DMS79 (cell line): Measurements from ENCODE around the gene RNF40.
A peak's percentile ranks its signal among the peaks of the same experiment; 100 is the strongest.

Experiments used
- DNase-seq: peaks from one replicate; lab custom pipeline; 2025; lab: John Stamatoyannopoulos, UW

RNF40 gene

GRCh38 chr16:30740364-30741251 is 21.5 kb upstream of the RNF40 start:
- DNase-seq, result peak; percentile 92

DNA sequence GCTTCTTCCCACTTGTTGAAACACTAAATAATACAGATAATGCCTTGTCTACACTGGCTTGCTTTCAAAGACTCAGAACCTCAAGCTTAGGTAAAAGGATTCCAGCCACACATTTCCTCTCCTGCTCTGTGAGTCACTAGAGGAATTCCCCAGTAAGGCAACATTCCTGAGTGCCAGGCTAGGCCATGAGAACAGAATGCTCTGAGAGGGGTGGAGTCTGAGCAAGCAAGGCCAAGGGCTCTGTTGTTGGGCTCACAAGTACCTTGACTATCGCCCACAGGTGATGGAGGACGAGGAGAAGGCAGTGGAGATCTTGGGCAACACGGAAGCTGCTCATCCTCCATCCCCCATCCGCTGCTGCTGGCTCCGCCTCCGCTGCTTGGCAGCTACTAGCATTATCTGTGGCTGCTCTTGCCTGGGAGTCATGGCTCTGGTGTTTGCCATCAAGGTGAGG is 20.6 kb upstream of the RNF40 start:
- DNase-seq, result no peak

GRCh38 chr16:30743716-30744115 is 18.4 kb upstream of the RNF40 start:
- no peak for DNase-seq

DNA sequence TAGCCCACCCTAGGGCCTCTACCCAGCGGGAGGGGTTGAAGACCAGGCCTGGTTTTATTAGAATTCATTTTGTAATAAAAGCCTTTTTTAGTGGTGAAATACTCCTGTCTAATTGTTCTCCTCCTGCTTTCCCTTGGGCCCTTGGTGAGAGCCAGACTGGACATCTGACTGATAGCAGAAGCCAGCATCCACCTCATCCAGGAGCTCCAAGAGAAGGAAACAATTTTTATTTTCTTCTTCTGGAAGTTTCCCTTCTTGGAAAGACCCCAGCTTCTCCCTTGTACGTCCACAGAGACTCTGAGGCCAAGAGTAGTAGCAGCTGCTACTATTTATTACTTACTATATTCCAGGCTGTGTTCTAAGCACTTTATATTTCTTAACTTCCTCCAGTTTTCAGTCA is 17.9 kb upstream of the RNF40 start:
- no peak for DNase-seq

DNA sequence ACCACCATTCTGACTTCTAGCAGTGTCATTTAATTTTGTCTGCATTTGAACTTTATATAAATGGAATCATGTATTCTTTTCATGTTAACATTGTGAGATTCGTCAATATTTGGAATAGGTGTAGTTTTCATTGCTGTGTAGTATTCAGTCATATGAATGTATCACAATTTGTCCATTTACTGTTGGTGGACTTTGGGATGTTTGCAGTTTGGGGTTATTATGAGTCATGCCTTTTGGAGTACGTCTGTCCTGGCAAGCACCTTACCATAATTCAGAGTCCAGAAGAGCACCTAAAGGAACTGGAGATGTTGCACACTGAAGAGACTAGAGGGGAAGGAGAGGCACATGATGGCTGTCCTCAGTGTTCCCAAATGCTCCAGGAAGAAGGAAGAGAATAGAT is 17.0 kb upstream of the RNF40 start:
- no peak for DNase-seq

GRCh38 chr16:30746638-30747175 is 15.4 kb upstream of the RNF40 start:
- DNase-seq, result no peak

GRCh38 chr16:30747331-30747730 is 14.8 kb upstream of the RNF40 start:
- no peak for DNase-seq

DNA sequence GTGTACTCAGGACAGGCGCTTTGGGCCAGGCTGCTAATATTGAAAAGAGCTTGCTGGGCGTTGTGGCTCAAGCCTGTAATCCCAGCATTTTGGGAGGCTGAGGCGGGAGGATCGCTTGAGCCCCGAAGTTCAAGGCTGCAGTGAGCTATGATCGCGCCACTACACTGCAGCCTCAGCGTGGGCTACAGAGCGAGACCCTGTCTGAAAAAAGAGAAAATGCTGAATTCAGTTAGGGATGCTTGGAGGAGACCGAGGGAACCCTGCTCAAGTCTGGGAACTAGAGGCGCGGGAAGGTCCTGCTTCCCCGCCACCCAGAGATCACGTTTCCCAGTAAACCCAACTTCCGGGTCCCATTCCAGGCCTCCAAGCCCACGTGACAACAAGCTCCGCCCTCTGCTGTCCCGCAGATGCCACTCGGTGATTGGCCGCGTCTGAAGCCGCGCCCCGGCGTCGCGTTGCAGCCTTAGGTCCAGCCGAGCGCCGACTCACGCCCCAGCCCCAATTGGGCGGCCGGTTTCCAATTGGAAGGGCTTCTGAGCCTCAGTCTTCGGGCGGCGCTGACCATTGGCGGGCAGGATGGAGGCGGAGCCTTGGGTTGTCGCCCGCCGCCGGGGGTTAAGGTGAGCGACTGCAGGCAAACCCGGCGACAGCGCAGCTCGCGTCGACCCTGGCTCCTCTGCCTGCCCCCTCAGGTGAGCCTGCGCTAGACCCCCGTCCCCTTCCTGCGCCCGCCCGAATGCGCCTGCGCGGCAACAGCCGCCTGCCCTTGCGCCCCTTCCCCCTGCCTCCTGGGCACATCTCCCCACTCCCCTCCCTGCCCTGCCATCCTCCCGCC is 14.1 kb upstream of the RNF40 start, which contains the start of gene PHKG2:
PHKG2 (plus strand) TSS at position 627 of the 835 bp plus-strand sequence. CDS start 396 bp downstream, outside the sequence.
- peak; percentile 98 for DNase-seq

- DNase-seq, result no peak
Measured at GRCh38 chr16:30748634-30749445, 13.3 kb upstream of the RNF40 start.

DNA sequence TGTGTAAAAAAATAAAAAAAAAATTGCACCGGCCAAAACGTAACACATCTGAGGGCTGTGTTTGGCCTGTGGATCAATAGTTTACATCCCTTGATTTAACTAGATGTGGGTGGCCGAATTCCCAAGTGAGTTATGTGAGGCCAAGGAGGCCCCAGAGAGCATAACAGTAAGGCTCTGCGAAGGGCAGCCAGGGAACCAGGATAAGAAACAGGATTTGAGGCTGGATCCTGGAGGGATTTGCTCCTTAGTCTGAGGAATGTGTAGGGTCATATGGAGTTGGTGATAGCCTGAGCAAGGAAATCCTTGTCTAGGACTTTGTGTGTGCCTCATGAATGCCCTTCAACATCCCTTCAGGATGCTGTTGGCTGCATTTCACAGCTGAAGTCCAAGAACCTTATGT is 11.9 kb upstream of the RNF40 start:
- no peak for DNase-seq

- no peak for DNase-seq
Measured at GRCh38 chr16:30750876-30751465, 11.2 kb upstream of the RNF40 start.

DNA sequence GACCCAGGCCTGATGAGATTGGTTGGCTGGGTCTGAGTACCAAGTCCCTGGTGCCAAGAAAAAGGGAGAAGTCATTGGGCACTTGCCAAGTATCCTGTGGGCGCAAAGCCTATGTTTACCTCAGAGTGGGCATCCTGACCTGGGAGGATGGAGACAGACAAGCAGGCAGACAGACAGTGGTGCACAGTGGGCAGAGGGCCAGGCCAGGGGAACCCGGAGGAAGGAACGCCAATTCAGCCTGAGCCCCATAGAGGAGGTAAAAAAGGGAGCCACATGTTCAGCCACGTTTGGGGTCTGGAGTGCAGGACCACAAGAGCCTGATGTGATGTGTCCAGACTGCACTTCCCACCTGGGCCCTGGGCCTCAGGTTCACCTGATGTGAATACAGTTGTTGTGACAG is 8.5 kb upstream of the RNF40 start:
- no peak for DNase-seq

- no peak for DNase-seq
Measured at GRCh38 chr16:30755955-30756780, 6.0 kb upstream of the RNF40 start.

DNA sequence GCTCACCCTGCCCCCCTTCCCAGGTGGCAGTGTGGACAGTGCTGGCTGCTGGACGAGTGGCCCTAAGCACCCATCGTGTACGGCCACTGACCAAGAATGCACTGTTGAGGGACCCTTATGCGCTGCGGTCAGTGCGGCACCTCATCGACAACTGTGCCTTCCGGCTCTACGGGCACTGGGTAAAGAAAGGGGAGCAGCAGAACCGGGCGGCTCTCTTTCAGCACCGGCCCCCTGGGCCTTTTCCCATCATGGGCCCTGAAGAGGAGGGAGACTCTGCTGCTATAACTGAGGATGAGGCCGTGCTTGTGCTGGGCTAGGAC is 5.4 kb upstream of the RNF40 start:
- DNase-seq, result no peak

GRCh38 chr16:30757316-30757715 is 4.8 kb upstream of the RNF40 start:
- DNase-seq, result no peak

GRCh38 chr16:30758988-30759491 is 3.1 kb upstream of the RNF40 start:
- DNase-seq, result no peak

DNA sequence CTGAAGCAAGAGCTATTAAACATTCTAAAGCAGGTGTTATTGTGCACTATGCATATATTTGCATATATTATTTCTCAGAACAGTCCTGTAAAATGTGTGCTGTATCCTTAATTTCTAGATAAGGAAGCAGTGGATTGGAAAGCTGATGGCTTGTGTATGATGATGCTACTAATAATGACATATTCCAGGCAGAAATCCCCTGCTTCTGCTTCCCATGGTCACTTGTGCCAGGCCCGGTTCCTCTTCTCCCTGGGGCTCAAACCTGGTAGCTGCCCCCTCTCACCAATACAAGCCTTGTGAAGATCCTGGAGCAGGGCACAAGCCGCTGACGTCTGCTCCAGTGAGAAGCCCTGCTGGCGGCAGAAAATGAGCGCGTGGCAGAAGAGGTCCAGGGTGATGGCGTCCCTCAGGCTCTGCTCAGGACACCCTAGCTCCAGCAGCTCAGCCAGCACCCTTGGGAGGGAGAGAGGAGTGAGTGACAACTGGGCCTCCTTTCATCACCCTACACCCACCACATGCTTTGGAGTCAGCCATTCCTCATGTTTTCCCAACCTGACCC is 2.0 kb upstream of the RNF40 start:
- DNase-seq, result no peak

DNA sequence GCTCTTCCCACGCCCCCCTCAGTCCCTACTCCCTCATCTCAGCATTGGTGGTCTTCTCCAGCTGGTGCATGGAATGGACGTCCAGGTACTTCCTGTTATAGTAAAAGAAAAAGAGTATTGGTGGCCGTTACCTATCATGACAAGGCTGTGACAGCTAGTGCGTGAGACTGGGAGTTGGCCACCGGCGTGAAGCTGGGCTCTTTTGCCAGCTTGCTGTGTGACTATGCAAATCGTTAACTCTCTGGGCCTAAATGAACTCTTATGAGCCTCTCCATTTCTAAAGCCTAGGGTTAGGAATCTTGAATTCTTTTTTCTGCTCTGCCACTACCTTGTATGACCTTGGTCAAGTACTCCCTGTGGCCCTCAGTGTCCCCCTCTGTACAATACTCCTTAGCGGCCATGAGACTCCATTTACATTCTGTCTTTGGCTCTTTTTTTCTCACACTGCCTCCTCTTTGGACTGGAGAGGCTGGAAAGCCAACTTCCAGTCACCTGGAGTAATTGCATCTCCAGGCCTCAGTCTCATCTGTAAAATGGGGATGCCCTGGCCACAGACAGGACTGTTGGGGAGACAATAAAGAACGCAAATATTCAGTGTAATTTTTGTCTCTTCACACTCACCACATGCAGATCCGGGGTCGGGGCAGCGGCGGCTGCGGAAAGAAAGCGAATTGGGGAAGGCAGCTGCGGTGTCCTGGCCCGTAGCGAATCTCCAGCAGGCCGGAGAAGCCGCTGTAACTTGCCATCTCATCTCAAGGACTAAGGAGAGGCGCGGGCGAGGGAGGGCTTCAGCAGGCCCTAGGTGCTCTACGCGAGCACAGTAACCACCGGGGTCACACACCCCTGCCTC is 1.3 kb upstream of the RNF40 start:
- DNase-seq, result no peak

- DNase-seq, result peak; percentile 10
Measured at GRCh38 chr16:30761427-30761927, 645 bp upstream of the RNF40 start.
